Progenitor cell of endocrine pancreas (in vitro differentiated cells): Measurements from ENCODE around the gene KLHL28. TPM values are rescaled to one million over a fixed set of nuclear protein-coding genes. Genes with fewer than 3 reads are reported as not detected.

Experiments
- DNase-seq: peaks from one replicate; pipeline ENCODE4 v3.0.0; 2021; ENCODE audit warnings: low spot score; ENCODE audit not compliant: unreplicated experiment
- H3K27ac Mint-ChIP-seq: 2 replicates; pipeline ENCODE4 v1.8.0; 2021; ENCODE audit warnings: mild to moderate bottlenecking, moderate library complexity, mixed read lengths
- H3K27me3 Mint-ChIP-seq: 2 replicates; pipeline ENCODE4 v1.8.0; 2021; ENCODE audit warnings: mixed read lengths
- H3K36me3 Mint-ChIP-seq: 2 replicates; pipeline ENCODE4 v1.8.0; 2022; ENCODE audit warnings: mixed read lengths; ENCODE audit not compliant: insufficient read depth
- H3K4me1 Mint-ChIP-seq: 2 replicates; pipeline ENCODE4 v1.8.0; 2021; ENCODE audit warnings: low read depth, mixed read lengths
- H3K4me3 Mint-ChIP-seq: 2 replicates; pipeline ENCODE4 v1.8.0; 2021; ENCODE audit warnings: low read depth, mild to moderate bottlenecking, moderate library complexity, mixed read lengths
- H3K9me3 Mint-ChIP-seq: 2 replicates; pipeline ENCODE4 v1.8.0; 2021; ENCODE audit warnings: low read depth, mixed read lengths
- total RNA-seq: library from RNA; stranded (reverse); gene quantifications from 2 replicates; pipeline ENCODE4 v1.2.1, GENCODE V29; 2021
- TF ChIP-seq, protein P1 (sequence below): fragments of 200-600 bp; sonication (generic); IDR thresholded peaks from one replicate; pipeline ENCODE4 v1.5.0; 2021; ENCODE audit warnings: antibody characterized with exemption, mild to moderate bottlenecking; ENCODE audit not compliant: unreplicated experiment

The KLHL28 gene
- total RNA-seq, 1 donor from 2014 or later, result 17.9 TPM

DNA sequence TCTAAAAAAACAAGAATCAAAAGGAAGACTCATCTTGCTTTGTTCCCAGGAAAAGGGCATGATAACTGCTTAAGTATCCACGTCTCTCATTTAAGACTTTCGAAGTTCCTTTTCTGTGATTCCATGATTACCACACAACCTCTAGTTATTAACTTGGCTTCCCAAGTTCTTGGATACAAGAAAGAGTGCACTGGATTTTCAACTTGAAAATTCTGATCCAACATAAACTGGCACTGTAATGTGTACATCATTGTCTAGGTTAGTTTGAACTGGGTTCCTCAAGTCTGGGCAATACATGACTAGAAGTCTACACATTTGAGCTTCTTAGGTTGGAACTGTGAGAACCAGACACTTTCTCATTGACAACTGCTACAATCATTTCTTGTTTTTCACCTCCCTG is 1.6 kb downstream of the KLHL28 start:
- no peaks in the 10 kb centered on the region for H3K36me3 Mint-ChIP-seq
- H3K4me3 Mint-ChIP-seq, result no peak overlapping the region

DNA sequence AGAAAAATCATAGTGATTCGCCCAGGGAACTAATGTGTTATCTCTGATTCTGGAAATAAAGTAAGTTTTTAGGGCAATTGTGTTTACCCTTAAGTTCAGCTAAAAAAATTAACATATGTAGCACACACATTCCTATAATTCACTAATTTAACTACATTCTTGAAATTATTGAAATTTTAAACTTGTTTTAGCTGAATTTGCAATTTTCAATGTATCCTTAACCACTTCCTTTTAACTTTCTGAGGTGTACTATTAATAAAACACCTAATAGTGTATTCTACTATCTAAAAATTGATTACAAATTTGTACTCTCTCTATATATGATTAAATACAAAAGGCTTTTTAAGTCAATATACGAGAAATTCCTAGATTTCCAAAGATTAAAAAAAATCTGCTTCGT is 2.2 kb downstream of the KLHL28 start:
- TF ChIP-seq, protein P1, sequence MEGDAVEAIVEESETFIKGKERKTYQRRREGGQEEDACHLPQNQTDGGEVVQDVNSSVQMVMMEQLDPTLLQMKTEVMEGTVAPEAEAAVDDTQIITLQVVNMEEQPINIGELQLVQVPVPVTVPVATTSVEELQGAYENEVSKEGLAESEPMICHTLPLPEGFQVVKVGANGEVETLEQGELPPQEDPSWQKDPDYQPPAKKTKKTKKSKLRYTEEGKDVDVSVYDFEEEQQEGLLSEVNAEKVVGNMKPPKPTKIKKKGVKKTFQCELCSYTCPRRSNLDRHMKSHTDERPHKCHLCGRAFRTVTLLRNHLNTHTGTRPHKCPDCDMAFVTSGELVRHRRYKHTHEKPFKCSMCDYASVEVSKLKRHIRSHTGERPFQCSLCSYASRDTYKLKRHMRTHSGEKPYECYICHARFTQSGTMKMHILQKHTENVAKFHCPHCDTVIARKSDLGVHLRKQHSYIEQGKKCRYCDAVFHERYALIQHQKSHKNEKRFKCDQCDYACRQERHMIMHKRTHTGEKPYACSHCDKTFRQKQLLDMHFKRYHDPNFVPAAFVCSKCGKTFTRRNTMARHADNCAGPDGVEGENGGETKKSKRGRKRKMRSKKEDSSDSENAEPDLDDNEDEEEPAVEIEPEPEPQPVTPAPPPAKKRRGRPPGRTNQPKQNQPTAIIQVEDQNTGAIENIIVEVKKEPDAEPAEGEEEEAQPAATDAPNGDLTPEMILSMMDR, result no peak
- Mint-ChIP-seq H3K27ac (no peak overlapping the region), H3K27me3 (no peaks in the 10 kb centered on the region), H3K4me1 (peaks cover 35% of the 10 kb centered on the region), H3K9me3 (no peaks in the 10 kb centered on the region), H3K36me3 (no peaks in the 10 kb centered on the region), H3K4me3 (no peak overlapping the region)
- no peak for DNase-seq

More for the DNA sequence above, 1.6 kb downstream of the KLHL28 start:
- no peaks in the 10 kb centered on the region for H3K9me3 Mint-ChIP-seq
- TF ChIP-seq, protein P1, result no peak
- no peak for DNase-seq
- no peaks in the 10 kb centered on the region for H3K27me3 Mint-ChIP-seq
- H3K27ac Mint-ChIP-seq, result peak overlapping the region; percentile 17
- peaks cover 41% of the 10 kb centered on the region for H3K4me1 Mint-ChIP-seq

GRCh38 chr14:44956866-44957265 is 4.9 kb downstream of the KLHL28 start:
- H3K9me3 Mint-ChIP-seq, result no peaks in the 10 kb centered on the region
- no peaks in the 10 kb centered on the region for H3K27me3 Mint-ChIP-seq
- no peak for DNase-seq
- TF ChIP-seq, protein P1, result no peak
- H3K36me3 Mint-ChIP-seq, result peaks cover 2% of the 10 kb centered on the region
- H3K27ac Mint-ChIP-seq, result no peak overlapping the region
- H3K4me1 Mint-ChIP-seq, result peaks cover 17% of the 10 kb centered on the region
- H3K4me3 Mint-ChIP-seq, result no peak overlapping the region

GRCh38 chr14:44955528-44955927 is 6.2 kb downstream of the KLHL28 start:
- Mint-ChIP-seq H3K4me3 (no peak overlapping the region), H3K4me1 (peaks cover 17% of the 10 kb centered on the region), H3K9me3 (no peaks in the 10 kb centered on the region), H3K27me3 (no peaks in the 10 kb centered on the region), H3K36me3 (peaks cover 2% of the 10 kb centered on the region), H3K27ac (no peak overlapping the region)
- TF ChIP-seq, protein P1, result no peak
- no peak for DNase-seq

DNA sequence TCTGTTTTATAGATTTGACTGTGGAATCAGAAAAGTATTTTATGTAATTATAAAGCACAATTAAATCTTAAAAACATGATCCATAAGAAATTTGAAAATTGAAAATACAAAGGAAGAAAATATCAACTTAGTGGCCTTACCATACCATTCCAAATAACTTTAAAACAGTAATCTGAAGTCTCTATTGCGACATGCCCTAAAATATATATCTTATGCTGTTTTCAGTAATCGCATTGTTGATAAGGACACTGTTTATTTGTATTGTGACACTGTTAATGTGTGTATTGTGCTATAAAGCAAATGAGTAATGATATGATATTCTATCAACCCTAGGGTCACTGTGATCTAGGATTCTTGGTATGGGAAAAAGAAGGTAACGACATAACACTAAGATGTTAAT is 7.0 kb downstream of the KLHL28 start:
- Mint-ChIP-seq H3K27me3 (no peaks in the 10 kb centered on the region), H3K36me3 (peaks cover 2% of the 10 kb centered on the region), H3K27ac (no peak overlapping the region), H3K4me1 (peaks cover 9% of the 10 kb centered on the region), H3K4me3 (no peak overlapping the region), H3K9me3 (no peaks in the 10 kb centered on the region)
- TF ChIP-seq, protein P1, result no peak
- DNase-seq, result no peak
